A673 (cell line): ENCODE data around the gene PILRA.
"Not testable (repeated sequence)": the region's sequence is repeated elsewhere in the genome, so short reads cannot be mapped to it uniquely, and the experiment has no call there.

Source experiments
- EZH2 ChIP-seq: fragments of 200-600 bp; sonication (generic); IDR thresholded peaks from 2 replicates; pipeline ENCODE4 v1.6.1; 2017; ENCODE audit warnings: borderline replicate concordance, low read depth, mild to moderate bottlenecking, mixed read lengths, antibody characterized with exemption, low read length; ENCODE audit not compliant: poor library complexity, severe bottlenecking
- TF ChIP-seq, protein P1 (sequence below): fragments of 300-800, 200-600 bp; sonication (generic); conservative IDR thresholded peaks from 2 replicates; pipeline ENCODE4 v1.5.1; 2017; ENCODE audit warnings: low read depth, mild to moderate bottlenecking, antibody characterized with exemption, low read length, moderate library complexity, mixed read lengths

- TF ChIP-seq, protein P1, sequence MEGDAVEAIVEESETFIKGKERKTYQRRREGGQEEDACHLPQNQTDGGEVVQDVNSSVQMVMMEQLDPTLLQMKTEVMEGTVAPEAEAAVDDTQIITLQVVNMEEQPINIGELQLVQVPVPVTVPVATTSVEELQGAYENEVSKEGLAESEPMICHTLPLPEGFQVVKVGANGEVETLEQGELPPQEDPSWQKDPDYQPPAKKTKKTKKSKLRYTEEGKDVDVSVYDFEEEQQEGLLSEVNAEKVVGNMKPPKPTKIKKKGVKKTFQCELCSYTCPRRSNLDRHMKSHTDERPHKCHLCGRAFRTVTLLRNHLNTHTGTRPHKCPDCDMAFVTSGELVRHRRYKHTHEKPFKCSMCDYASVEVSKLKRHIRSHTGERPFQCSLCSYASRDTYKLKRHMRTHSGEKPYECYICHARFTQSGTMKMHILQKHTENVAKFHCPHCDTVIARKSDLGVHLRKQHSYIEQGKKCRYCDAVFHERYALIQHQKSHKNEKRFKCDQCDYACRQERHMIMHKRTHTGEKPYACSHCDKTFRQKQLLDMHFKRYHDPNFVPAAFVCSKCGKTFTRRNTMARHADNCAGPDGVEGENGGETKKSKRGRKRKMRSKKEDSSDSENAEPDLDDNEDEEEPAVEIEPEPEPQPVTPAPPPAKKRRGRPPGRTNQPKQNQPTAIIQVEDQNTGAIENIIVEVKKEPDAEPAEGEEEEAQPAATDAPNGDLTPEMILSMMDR, result not testable (repeated sequence)
- TF ChIP-seq EZH2, result not testable (repeated sequence)
Observed at GRCh38 chr7:100352230-100352781, 21.0 kb upstream of the PILRA start.
